ENCODE measurements around the gene RNASEH2C. TPM values are rescaled to one million over a fixed set of nuclear protein-coding genes. Genes with fewer than 3 reads are reported as not detected.

Gene RNASEH2C
- total RNA-seq, 1 donor, result 41.5 TPM

DNA sequence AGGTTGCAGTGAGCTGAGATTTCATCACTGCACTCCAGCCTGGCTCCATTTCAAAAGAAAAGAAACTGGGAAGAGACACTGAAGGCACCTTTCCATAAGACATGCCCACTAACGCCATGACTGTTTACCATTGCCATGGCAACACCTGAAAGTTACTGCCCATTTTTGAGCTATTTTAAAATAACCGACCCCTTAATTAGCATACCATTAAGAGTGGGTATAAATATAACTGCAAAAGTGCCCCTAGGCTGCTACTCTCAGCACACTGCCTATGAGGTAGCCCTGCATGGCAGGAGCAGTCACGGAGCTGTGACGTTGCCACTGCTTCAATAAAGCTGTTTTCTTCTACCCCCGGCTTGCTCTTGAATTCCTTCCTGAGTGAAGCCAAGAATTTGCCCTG is 9.9 kb upstream of the RNASEH2C start:
- DNase-seq (ENCODE audit: low read depth), result no peak
- TF ChIP-seq, protein P1, sequence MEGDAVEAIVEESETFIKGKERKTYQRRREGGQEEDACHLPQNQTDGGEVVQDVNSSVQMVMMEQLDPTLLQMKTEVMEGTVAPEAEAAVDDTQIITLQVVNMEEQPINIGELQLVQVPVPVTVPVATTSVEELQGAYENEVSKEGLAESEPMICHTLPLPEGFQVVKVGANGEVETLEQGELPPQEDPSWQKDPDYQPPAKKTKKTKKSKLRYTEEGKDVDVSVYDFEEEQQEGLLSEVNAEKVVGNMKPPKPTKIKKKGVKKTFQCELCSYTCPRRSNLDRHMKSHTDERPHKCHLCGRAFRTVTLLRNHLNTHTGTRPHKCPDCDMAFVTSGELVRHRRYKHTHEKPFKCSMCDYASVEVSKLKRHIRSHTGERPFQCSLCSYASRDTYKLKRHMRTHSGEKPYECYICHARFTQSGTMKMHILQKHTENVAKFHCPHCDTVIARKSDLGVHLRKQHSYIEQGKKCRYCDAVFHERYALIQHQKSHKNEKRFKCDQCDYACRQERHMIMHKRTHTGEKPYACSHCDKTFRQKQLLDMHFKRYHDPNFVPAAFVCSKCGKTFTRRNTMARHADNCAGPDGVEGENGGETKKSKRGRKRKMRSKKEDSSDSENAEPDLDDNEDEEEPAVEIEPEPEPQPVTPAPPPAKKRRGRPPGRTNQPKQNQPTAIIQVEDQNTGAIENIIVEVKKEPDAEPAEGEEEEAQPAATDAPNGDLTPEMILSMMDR (IDR thresholded peaks at IDR 0.05; ENCODE audit: insufficient read depth, low read depth, low read length), result no peak
- H3K4me3 ChIP-seq (ENCODE audit: low read depth, low read length), result no peak overlapping the region

DNA sequence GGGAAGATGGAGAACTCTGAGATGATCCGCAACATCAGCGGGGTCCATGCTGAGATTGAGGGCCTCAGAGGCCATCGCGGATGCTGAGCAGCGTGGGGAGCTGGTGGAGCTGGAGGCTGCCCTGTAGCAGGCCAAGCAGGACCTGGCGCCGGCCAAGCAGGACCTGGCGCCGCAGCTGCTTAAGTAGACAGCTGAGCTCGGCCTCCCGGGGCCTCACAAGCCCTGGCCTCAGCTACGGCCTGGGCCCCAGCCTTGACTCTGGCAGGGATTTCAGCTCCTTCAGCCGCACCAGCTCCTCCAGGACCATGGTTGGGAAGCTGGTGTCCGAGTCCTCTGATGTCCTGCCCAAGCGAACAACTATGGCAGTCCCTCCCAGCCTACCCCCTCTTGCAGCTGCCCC is 7.3 kb upstream of the RNASEH2C start:
- DNase-seq (ENCODE audit: low read depth), result no peak
- H3K4me3 ChIP-seq (ENCODE audit: low read depth, low read length), result no peak overlapping the region
- TF ChIP-seq, protein P1 (IDR thresholded peaks at IDR 0.05; ENCODE audit: insufficient read depth, low read depth, low read length), result no peak

DNA sequence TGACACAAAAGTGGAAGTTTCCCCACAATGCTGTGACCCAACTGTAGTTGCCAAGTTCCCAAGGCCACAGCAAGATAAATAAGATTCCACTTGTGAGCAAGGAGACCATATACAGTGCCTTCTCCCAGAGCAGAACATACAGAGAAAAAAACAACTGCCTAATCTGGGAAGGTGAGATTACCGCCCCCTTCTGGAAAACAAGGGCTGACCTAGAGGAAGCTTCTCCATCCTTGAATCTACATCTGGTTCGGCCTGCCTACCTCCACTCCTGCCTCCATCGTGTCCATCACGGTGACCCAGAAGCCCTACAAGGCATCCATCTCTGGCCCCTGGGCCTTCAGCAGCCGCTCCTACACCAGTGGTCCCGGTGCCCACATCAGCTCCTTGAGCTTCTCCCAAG is 6.1 kb upstream of the RNASEH2C start:
- no peak for DNase-seq (ENCODE audit: low read depth)
- TF ChIP-seq, protein P1 (IDR thresholded peaks at IDR 0.05; ENCODE audit: insufficient read depth, low read depth, low read length), result no peak
- no peak overlapping the region for H3K4me3 ChIP-seq (ENCODE audit: low read depth, low read length)

DNA sequence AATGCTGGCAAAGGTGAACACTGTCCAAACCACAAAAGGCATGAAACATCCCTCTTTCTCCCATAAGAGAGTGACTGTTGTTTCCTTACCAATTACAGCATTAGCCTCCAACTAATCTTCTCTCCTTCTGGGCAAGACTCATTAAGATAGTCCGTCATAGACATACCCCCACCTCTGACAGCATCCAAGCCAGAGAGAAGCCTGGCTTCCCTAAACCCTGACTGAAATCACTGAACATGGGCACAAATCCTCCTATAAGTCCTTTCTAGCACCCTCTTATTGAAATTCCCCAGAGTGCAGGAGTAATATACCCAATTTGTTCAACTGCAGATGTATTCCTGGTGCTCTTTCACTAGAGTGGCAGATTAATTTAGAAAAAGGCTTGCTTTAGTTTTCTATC is 1.7 kb upstream of the RNASEH2C start:
- TF ChIP-seq, protein P1 (IDR thresholded peaks at IDR 0.05; ENCODE audit: insufficient read depth, low read depth, low read length), result no peak
- DNase-seq (ENCODE audit: low read depth), result no peak
- no peak overlapping the region for H3K4me3 ChIP-seq (ENCODE audit: low read depth, low read length)

- peak overlapping the region; percentile 81 for H3K4me3 ChIP-seq (ENCODE audit: low read depth, low read length)
- TF ChIP-seq, protein P1 (IDR thresholded peaks at IDR 0.05; ENCODE audit: insufficient read depth, low read depth, low read length), result no peak
- DNase-seq (ENCODE audit: low read depth), result peak; percentile 37
Observed at GRCh38 chr11:65719871-65720210, 757 bp downstream of the RNASEH2C start.

DNA sequence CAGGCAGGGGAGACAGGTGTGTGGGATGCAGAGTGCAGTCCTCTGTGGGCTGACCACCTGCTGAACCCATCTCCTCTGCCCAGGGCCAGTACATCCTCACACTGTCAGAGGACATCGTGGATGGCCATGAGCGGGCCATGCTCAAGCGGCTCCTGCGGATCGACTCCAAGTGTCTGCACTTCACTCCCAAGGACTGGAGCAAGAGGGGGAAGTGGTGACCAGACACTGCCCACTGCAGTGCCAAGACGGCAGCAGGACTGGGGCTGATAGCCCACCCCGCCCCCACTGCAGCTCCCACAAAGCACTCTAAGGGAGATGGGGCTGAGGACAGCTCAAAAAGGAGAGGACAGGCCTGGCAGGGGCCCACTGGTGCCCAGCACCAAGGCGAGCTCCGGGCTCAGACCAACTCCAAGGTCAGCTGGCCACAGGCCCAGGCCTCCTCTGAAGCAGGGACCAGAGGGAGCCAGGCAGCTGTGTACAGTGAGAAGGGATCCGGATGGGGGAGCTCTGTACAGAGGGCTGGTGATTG is 1.6 kb downstream of the RNASEH2C start:
- DNase-seq (ENCODE audit: low read depth), result peak; percentile 11

GRCh38 chr11:65718531-65718930 is 2.1 kb downstream of the RNASEH2C start:
- no peak overlapping the region for H3K4me3 ChIP-seq (ENCODE audit: low read depth, low read length)
- TF ChIP-seq, protein P1 (IDR thresholded peaks at IDR 0.05; ENCODE audit: insufficient read depth, low read depth, low read length), result no peak
- no peak for DNase-seq (ENCODE audit: low read depth)

More for the DNA sequence above, 1.6 kb downstream of the RNASEH2C start:
- peak overlapping the region; percentile 81 for H3K4me3 ChIP-seq (ENCODE audit: low read depth, low read length)
- TF ChIP-seq, protein P1 (IDR thresholded peaks at IDR 0.05; ENCODE audit: insufficient read depth, low read depth, low read length), result no peak
